Neural progenitor cell (in vitro differentiated cells): ENCODE data around the gene FIP1L1. TPM values are rescaled to one million over a fixed set of nuclear protein-coding genes. Genes with fewer than 3 reads are reported as not detected.

Experiments used
- DNase-seq: peaks from one replicate; pipeline ENCODE4 v3.0.0-alpha.2; 2016; ENCODE audit warnings: low spot score
- H2AFZ ChIP-seq: fragments of 200-600 bp; sonication (generic); replicated peaks from 2 replicates; pipeline ENCODE4 v1.6.1; 2016; ENCODE audit warnings: antibody characterized with exemption
- H3F3A ChIP-seq: fragments of 200-600 bp; sonication (generic); 2 replicates; pipeline ENCODE4 v1.6.1; 2016; ENCODE audit warnings: antibody characterized with exemption, low read depth
- H3K27ac ChIP-seq: fragments of 200-600 bp; sonication (generic); 2 replicates; pipeline ENCODE4 v1.5.1; 2016; ENCODE audit warnings: mild to moderate bottlenecking
- H3K27me3 ChIP-seq: fragments of 200-600 bp; sonication (generic); 2 replicates; pipeline ENCODE4 v1.6.1; 2016; ENCODE audit warnings: mild to moderate bottlenecking, moderate library complexity
- H3K36me3 ChIP-seq: fragments of 200-600 bp; sonication (generic); 2 replicates; pipeline ENCODE4 v1.5.1; 2016
- H3K4me1 ChIP-seq: fragments of 200-600 bp; sonication (generic); 2 replicates; pipeline ENCODE4 v1.6.1; 2016; ENCODE audit warnings: mixed run types
- H3K4me2 ChIP-seq: fragments of 200-600 bp; sonication (generic); 2 replicates; pipeline ENCODE4 v1.6.1; 2016
- H3K4me3 ChIP-seq: fragments of 200-600 bp; sonication (generic); 2 replicates; pipeline ENCODE4 v1.5.1; 2016
- H3K79me2 ChIP-seq: fragments of 200-600 bp; sonication (generic); 2 replicates; pipeline ENCODE4 v1.6.1; 2016; ENCODE audit warnings: low read depth
- H3K9ac ChIP-seq: fragments of 200-600 bp; sonication (generic); 2 replicates; pipeline ENCODE4 v1.6.1; 2016
- H3K9me3 ChIP-seq: fragments of 200-600 bp; sonication (generic); 2 replicates; pipeline ENCODE4 v1.5.1; 2016; ENCODE audit warnings: low read depth
- H4K20me1 ChIP-seq: fragments of 200-600 bp; sonication (generic); 2 replicates; pipeline ENCODE4 v1.6.1; 2016; ENCODE audit warnings: low read depth
- H3K27ac Mint-ChIP-seq: 3 replicates; pipeline ENCODE4 v1.8.0; 2021; ENCODE audit warnings: mixed read lengths
- H3K27me3 Mint-ChIP-seq: 2 replicates; pipeline ENCODE4 v1.8.0; 2022; ENCODE audit warnings: low read depth, mild to moderate bottlenecking, inconsistent platforms, moderate library complexity, mixed read lengths; ENCODE audit not compliant: insufficient read depth
- H3K36me3 Mint-ChIP-seq: 3 replicates; pipeline ENCODE4 v1.8.0; 2021; ENCODE audit warnings: mixed read lengths
- H3K4me1 Mint-ChIP-seq: 3 replicates; pipeline ENCODE4 v1.8.0; 2021; ENCODE audit warnings: mixed read lengths
- H3K4me3 Mint-ChIP-seq: 3 replicates; pipeline ENCODE4 v1.8.0; 2021; ENCODE audit warnings: mild to moderate bottlenecking, moderate library complexity, mixed read lengths
- H3K9me3 Mint-ChIP-seq: 3 replicates; pipeline ENCODE4 v1.8.0; 2020; ENCODE audit warnings: mixed read lengths
- EZH2 ChIP-seq: fragments of 200-600 bp; sonication (generic); IDR thresholded peaks from 2 replicates; pipeline ENCODE4 v1.6.1; 2017; ENCODE audit warnings: antibody characterized with exemption, mild to moderate bottlenecking, moderate library complexity
- EZH2phosphoT487 ChIP-seq: fragments of 200-600 bp; sonication (generic); IDR thresholded peaks from 2 replicates; pipeline ENCODE4 v1.6.1; 2017; ENCODE audit warnings: antibody characterized with exemption
- total RNA-seq: library from RNA; depleted of rRNA; stranded (reverse); fragments of >200 nt; gene quantifications from 2 replicates; pipeline ENCODE4 v1.2.3, GENCODE V29; 2015; ENCODE audit warnings: low replicate concordance
- TF ChIP-seq, protein P1 (sequence below): fragments of 200-600 bp; sonication (generic); IDR thresholded peaks from 2 replicates; pipeline ENCODE4 v1.5.1; 2017; ENCODE audit warnings: antibody characterized with exemption, mild to moderate bottlenecking

Gene FIP1L1
- total RNA-seq, 1 donor from 2014 or later = 88.5 TPM

DNA sequence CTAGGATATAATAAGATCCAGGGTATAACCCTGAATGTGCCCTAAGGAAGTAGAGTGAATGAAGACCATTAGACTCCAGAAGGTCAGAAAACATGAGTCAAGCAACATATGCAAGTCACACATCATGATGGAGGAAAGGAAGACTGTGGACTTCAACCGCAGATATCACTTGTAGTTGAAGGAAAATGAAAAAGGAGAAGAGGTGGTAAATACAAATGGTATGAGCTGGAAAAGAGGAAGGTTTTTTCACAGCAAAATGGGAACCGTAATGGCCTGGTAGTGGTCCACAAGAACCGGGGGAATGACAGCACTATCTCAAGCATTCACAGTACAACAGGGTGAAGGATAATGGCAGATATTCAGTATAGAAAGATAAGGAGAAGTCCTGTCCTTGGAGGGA, 6.4 kb upstream of the FIP1L1 start:
- H3K4me2 ChIP-seq = no peak overlapping the region
- Mint-ChIP-seq H3K27ac (no peak overlapping the region), H3K36me3 (no peaks in the 10 kb centered on the region), H3K4me1 (peaks cover 6% of the 10 kb centered on the region), H3K27me3 (peaks cover 4% of the 10 kb centered on the region), H3K4me3 (no peak overlapping the region), H3K9me3 (no peaks in the 10 kb centered on the region)
- no peaks in the 10 kb centered on the region for H3F3A ChIP-seq
- H3K9ac ChIP-seq = no peak overlapping the region
- no peak overlapping the region for H3K27ac ChIP-seq
- peaks cover 89% of the 10 kb centered on the region for H3K27me3 ChIP-seq
- DNase-seq = no peak
- no peak overlapping the region for H2AFZ ChIP-seq
- no peaks in the 10 kb centered on the region for H3K79me2 ChIP-seq
- H4K20me1 ChIP-seq = no peaks in the 10 kb centered on the region
- no peaks in the 10 kb centered on the region for H3K4me1 ChIP-seq
- TF ChIP-seq EZH2phosphoT487 (no peak), EZH2 (no peak)
- TF ChIP-seq, protein P1, sequence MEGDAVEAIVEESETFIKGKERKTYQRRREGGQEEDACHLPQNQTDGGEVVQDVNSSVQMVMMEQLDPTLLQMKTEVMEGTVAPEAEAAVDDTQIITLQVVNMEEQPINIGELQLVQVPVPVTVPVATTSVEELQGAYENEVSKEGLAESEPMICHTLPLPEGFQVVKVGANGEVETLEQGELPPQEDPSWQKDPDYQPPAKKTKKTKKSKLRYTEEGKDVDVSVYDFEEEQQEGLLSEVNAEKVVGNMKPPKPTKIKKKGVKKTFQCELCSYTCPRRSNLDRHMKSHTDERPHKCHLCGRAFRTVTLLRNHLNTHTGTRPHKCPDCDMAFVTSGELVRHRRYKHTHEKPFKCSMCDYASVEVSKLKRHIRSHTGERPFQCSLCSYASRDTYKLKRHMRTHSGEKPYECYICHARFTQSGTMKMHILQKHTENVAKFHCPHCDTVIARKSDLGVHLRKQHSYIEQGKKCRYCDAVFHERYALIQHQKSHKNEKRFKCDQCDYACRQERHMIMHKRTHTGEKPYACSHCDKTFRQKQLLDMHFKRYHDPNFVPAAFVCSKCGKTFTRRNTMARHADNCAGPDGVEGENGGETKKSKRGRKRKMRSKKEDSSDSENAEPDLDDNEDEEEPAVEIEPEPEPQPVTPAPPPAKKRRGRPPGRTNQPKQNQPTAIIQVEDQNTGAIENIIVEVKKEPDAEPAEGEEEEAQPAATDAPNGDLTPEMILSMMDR = no peak
- H3K9me3 ChIP-seq = no peaks in the 10 kb centered on the region
- no peaks in the 10 kb centered on the region for H3K36me3 ChIP-seq
- H3K4me3 ChIP-seq = no peak overlapping the region

DNA sequence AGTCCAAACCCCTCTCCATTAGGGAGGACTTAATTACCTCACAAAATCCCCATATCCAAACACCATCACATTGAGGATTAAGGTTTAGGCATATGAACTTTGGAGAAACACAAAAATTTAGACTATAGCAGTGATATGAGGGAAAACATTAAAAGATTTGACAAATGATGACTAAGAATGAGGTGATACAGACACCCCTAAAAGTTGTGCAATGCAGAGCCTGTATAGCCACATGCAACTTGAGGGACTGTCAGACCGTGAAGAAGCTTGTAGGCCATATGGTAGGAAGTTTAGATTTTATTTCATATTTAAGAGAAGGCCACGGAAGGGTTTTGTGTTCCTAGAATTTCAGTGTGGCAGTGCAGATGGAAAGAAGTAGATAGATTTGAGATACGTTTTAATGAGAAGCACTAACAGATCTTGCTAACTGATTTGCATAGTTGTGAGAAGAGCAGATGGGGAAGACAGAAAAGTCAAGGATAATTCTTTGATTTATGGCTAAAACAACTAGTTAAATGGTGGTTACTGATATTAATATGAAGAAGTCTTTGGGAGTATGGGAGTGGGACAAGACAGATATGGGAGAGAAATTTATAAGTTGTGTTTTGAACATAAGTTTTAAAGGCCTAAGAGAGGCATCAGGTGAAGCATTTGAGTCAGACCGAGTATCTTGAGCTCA, 5.5 kb upstream of the FIP1L1 start:
- TF ChIP-seq, protein P1 = no peak
- TF ChIP-seq EZH2phosphoT487 = no peak
- no peak for TF ChIP-seq EZH2
- H3F3A ChIP-seq = no peaks in the 10 kb centered on the region
- no peak overlapping the region for H3K4me2 ChIP-seq
- no peak overlapping the region for H3K9ac ChIP-seq
- no peaks in the 10 kb centered on the region for H3K36me3 ChIP-seq
- Mint-ChIP-seq H3K36me3 (no peaks in the 10 kb centered on the region), H3K4me1 (no peaks in the 10 kb centered on the region), H3K9me3 (no peaks in the 10 kb centered on the region), H3K27ac (no peak overlapping the region), H3K4me3 (no peak overlapping the region), H3K27me3 (peaks cover 4% of the 10 kb centered on the region)
- no peak overlapping the region for H3K4me3 ChIP-seq
- DNase-seq = no peak
- H3K4me1 ChIP-seq = no peaks in the 10 kb centered on the region
- H3K27me3 ChIP-seq = peaks cover 83% of the 10 kb centered on the region
- no peaks in the 10 kb centered on the region for H3K9me3 ChIP-seq
- H3K79me2 ChIP-seq = no peaks in the 10 kb centered on the region
- no peaks in the 10 kb centered on the region for H4K20me1 ChIP-seq
- H2AFZ ChIP-seq = no peak overlapping the region
- no peak overlapping the region for H3K27ac ChIP-seq

DNA sequence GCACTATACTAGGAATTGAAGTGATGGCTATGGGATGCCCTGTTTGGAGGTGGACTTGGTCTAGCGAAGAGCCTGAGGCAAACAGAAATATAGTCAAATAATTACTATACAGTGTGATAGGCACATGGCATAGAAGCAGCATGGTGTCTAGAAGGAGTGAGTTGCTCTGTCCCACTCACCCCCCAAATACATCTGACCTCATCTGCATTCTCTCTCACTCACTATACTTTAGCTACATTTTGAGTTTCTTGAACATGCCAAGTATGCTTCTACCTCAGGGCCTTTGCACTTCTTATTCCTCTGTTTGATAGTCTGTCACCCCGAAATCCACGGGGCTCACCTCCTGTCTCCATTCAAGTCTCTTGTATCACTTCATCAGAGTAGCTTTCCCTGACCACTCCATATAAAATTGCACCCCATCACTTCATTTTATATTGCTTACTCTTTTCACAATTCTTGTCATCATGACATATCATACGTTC, 2.6 kb upstream of the FIP1L1 start:
- Mint-ChIP-seq H3K27ac (no peak overlapping the region), H3K36me3 (no peaks in the 10 kb centered on the region), H3K4me3 (no peak overlapping the region), H3K27me3 (peaks cover 3% of the 10 kb centered on the region), H3K9me3 (no peaks in the 10 kb centered on the region), H3K4me1 (peaks cover 10% of the 10 kb centered on the region)
- H3K4me2 ChIP-seq = no peak overlapping the region
- no peaks in the 10 kb centered on the region for H3K36me3 ChIP-seq
- H3K27ac ChIP-seq = no peak overlapping the region
- no peaks in the 10 kb centered on the region for H3K9me3 ChIP-seq
- H3K4me1 ChIP-seq = peaks cover 10% of the 10 kb centered on the region
- no peak overlapping the region for H3K4me3 ChIP-seq
- no peak for DNase-seq
- peaks cover 23% of the 10 kb centered on the region for H3K79me2 ChIP-seq
- peaks cover 19% of the 10 kb centered on the region for H4K20me1 ChIP-seq
- H2AFZ ChIP-seq = no peak overlapping the region
- no peaks in the 10 kb centered on the region for H3F3A ChIP-seq
- no peak overlapping the region for H3K9ac ChIP-seq
- no peak for TF ChIP-seq EZH2
- TF ChIP-seq, protein P1 = no peak
- peaks cover 54% of the 10 kb centered on the region for H3K27me3 ChIP-seq
